HCT116 (cell line): ENCODE data around the gene CDHR5. TPM values are rescaled to one million over a fixed set of nuclear protein-coding genes. Genes with fewer than 3 reads are reported as not detected.

Source experiments
- ATAC-seq: fragments of 200-7000 bp; cut with Tn5 transposase; 2 replicates; pipeline ENCODE4 v1.9.1; 2020; ENCODE audit warnings: mild to moderate bottlenecking, moderate library complexity
- BruUV-seq: library from RNA; stranded (reverse); fragments of 400-500 nt; replicated peaks from 2 replicates; lab custom pipeline; 2021; lab: Mats Ljungman, UMichigan
- CTCF ChIA-PET: fragments of 300-600 bp; sonication (Branson Sonifier 250); formaldehyde crosslinking; loops from one replicate; lab custom pipeline; 2021; ENCODE audit warnings: antibody characterized with exemption; lab: Charles Lee
- POLR2A ChIA-PET: fragments of 300-600, 350-600 bp; sonication (Branson Sonifier 250); formaldehyde crosslinking; loops from one replicate; lab custom pipeline; 2021; ENCODE audit warnings: antibody characterized with exemption; lab: Charles Lee
- RAD21 ChIA-PET, 2 experiments: fragments of 300-600 bp; sonication (Branson Sonifier 250); formaldehyde crosslinking; loops; one replicate each; lab custom pipeline; 2023; ENCODE audit warnings: low total read pairs in 2 of 2; ENCODE audit not compliant: uncharacterized antibody in 2 of 2, unreplicated experiment in 2 of 2, low non-redundant PET in 1 of 2; lab: Charles Lee
- DNase-seq: peaks from one replicate; pipeline ENCODE4 v3.0.0-alpha.2; 2010; ENCODE audit warnings: low read depth, low spot score
- H2AFZ ChIP-seq: fragments of 200-600 bp; shearing (Covaris generic), sonication (generic); 2 replicates; pipeline ENCODE4 v1.6.1; 2017; ENCODE audit warnings: low read depth, mixed run types, mixed read lengths, antibody characterized with exemption, low read length; ENCODE audit not compliant: poor library complexity, severe bottlenecking
- H3K27ac ChIP-seq: 2 replicates; pipeline ENCODE4 v1.5.1; 2012; ENCODE audit warnings: low read depth, low read length
- H3K27me3 ChIP-seq: fragments of 200-600 bp; sonication (generic); 2 replicates; pipeline ENCODE4 v1.6.1; 2016; ENCODE audit warnings: mixed run types, low read length, mixed read lengths; ENCODE audit not compliant: insufficient read depth
- H3K36me3 ChIP-seq, 2 experiments: fragments of 200-500 bp in 1 of 2; fragments of 200-600 bp in 1 of 2; sonication (Bioruptor generic) in 1 of 2; sonication (generic) in 1 of 2; 2 replicates each; pipeline versions ENCODE4 v1.5.1 to v1.6.1; 2014 to 2016; ENCODE audit warnings: low read length in 2 of 2, inconsistent platforms in 1 of 2, mixed read lengths in 1 of 2, mixed run types in 1 of 2; ENCODE audit not compliant: insufficient read depth in 2 of 2, control insufficient read depth in 1 of 2
- H3K4me1 ChIP-seq, 2 experiments: fragments of 200-600 bp in 1 of 2; sonication (generic) in 1 of 2; 2 replicates each; pipeline versions ENCODE4 v1.5.1 to v1.6.1; 2012 to 2017; ENCODE audit warnings: low read length in 2 of 2, inconsistent platforms in 1 of 2, mild to moderate bottlenecking in 1 of 2, mixed read lengths in 1 of 2, mixed run types in 1 of 2, moderate library complexity in 1 of 2; ENCODE audit not compliant: insufficient read depth in 2 of 2, control insufficient read depth in 1 of 2
- H3K4me2 ChIP-seq: fragments of 200-600 bp; sonication (generic); 2 replicates; pipeline ENCODE4 v1.6.1; 2017; ENCODE audit warnings: mixed run types, low read length, mixed read lengths
- H3K4me3 ChIP-seq, 2 experiments: fragments of 200-600 bp in 1 of 2; sonication (generic) in 1 of 2; replicated peaks in 1 of 2; 2 replicates each; pipeline ENCODE4 v1.5.1; 2011 to 2016; ENCODE audit warnings: low read length in 2 of 2, control low read depth in 1 of 2, low read depth in 1 of 2, mild to moderate bottlenecking in 1 of 2, mixed read lengths in 1 of 2, mixed run types in 1 of 2
- H3K79me2 ChIP-seq: fragments of 200-600 bp; sonication (generic); 2 replicates; pipeline ENCODE4 v1.6.1; 2017; ENCODE audit warnings: mild to moderate bottlenecking, mixed run types, low read length, moderate library complexity, mixed read lengths; ENCODE audit not compliant: insufficient read depth
- H3K9ac ChIP-seq: fragments of 200-600 bp; sonication (generic); 2 replicates; pipeline ENCODE4 v1.6.1; 2016; ENCODE audit warnings: low read length, mixed read lengths
- H3K9me2 ChIP-seq: fragments of 200-600 bp; sonication (generic), shearing (Covaris generic); 2 replicates; pipeline ENCODE4 v1.6.1; 2017; ENCODE audit warnings: mixed run types, mild to moderate bottlenecking, moderate library complexity; ENCODE audit not compliant: insufficient read depth
- H3K9me3 ChIP-seq, 2 experiments: fragments of 200-500 bp in 1 of 2; fragments of 200-600 bp in 1 of 2; sonication (Bioruptor generic) in 1 of 2; sonication (generic) in 1 of 2; 2 replicates each; pipeline ENCODE4 v1.6.1; 2014 to 2017; ENCODE audit warnings: low read length in 2 of 2, mixed read lengths in 2 of 2, inconsistent platforms in 1 of 2, low read depth in 1 of 2, mild to moderate bottlenecking in 1 of 2, mixed run types in 1 of 2, moderate library complexity in 1 of 2; ENCODE audit not compliant: control insufficient read depth in 1 of 2, insufficient read depth in 1 of 2
- H4K20me1 ChIP-seq: fragments of 200-600 bp; sonication (generic), shearing (Covaris generic); 2 replicates; pipeline ENCODE4 v1.6.1; 2017; ENCODE audit warnings: mixed run types, mild to moderate bottlenecking, moderate library complexity; ENCODE audit not compliant: insufficient read depth
- CEBPB ChIP-seq: IDR thresholded peaks from 2 replicates; pipeline ENCODE4 v1.6.1; 2012; ENCODE audit warnings: low read depth
- EGR1 ChIP-seq: IDR thresholded peaks from 2 replicates; pipeline ENCODE4 v1.6.1; 2012; ENCODE audit warnings: low read depth
- EZH2 ChIP-seq: fragments of 200-600 bp; sonication (generic); IDR thresholded peaks from 2 replicates; pipeline ENCODE4 v1.6.1; 2017; ENCODE audit warnings: antibody characterized with exemption, mixed run types
- EZH2phosphoT487 ChIP-seq: fragments of 200-600 bp; IDR thresholded peaks from 2 replicates; pipeline ENCODE4 v1.6.1; 2018; ENCODE audit warnings: antibody characterized with exemption, borderline replicate concordance
- FOSL1 ChIP-seq: IDR thresholded peaks from 2 replicates; pipeline ENCODE4 v1.6.1; 2012; ENCODE audit warnings: low read depth
- POLR2A ChIP-seq: IDR thresholded peaks from 2 replicates; pipeline ENCODE4 v1.7.0; 2011; ENCODE audit warnings: borderline replicate concordance; ENCODE audit not compliant: insufficient read depth, insufficient read length; ENCODE audit errors: extremely low read depth
- POLR2AphosphoS5 ChIP-seq: IDR thresholded peaks from 2 replicates; pipeline ENCODE4 v1.6.1; 2011; ENCODE audit warnings: mild to moderate bottlenecking, low read depth, low read length, moderate library complexity
- SRF ChIP-seq: IDR thresholded peaks from 2 replicates; pipeline ENCODE4 v1.6.1; 2012; ENCODE audit warnings: low read depth
- TCF7L2 ChIP-seq: IDR thresholded peaks from 2 replicates; pipeline ENCODE4 v1.7.0; 2011; ENCODE audit warnings: borderline replicate concordance, inconsistent platforms; ENCODE audit not compliant: insufficient read depth, insufficient read length; ENCODE audit errors: extremely low read depth
- YY1 ChIP-seq: IDR thresholded peaks from 2 replicates; pipeline ENCODE4 v1.6.1; 2011; ENCODE audit warnings: low read length, low read depth, moderate library complexity, mild to moderate bottlenecking; ENCODE audit not compliant: insufficient replicate concordance; ENCODE audit errors: extremely low read depth
- ZFX ChIP-seq: fragments of 450-650 bp; IDR thresholded peaks from 2 replicates; pipeline ENCODE4 v1.6.1; 2017
- intact Hi-C: fragments of 100-400 bp; cut with micrococcal nuclease; formaldehyde crosslinking; loops from 2 replicates; pipeline ENCODE4 v1.10.0; 2022
- total RNA-seq: library from RNA; stranded (reverse); gene quantifications from one replicate; pipeline ENCODE4 v1.2.1, GENCODE V29; 2021; ENCODE audit not compliant: unreplicated experiment
- TF ChIP-seq, protein P1 (sequence below): IDR thresholded peaks from 2 replicates; pipeline ENCODE4 v1.6.1; 2012
- TF ChIP-seq, protein P2 (sequence below): IDR thresholded peaks from 2 replicates; pipeline ENCODE4 v1.6.1; 2011; ENCODE audit warnings: mild to moderate bottlenecking, low read length, moderate library complexity; ENCODE audit not compliant: insufficient replicate concordance; ENCODE audit errors: extremely low read depth

Gene CDHR5
- total RNA-seq, 1 experiment from 2014 or later, result not detected

DNA sequence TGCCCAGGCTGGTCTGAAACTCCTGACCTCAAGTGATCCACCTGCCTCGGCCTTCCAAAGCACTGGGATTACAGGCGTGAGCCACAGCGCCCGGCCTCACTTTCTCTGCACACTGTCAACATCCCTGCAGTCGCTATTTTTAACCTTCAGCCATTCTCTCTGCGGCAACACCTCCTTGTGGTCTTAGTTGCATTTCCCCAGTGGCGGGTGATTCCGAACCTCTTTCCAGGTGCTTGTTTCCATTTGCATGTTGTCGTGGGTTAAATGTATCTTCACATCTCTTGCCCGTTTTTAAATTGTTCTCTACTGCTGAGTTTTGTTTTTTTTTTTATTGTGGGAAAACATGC, 4.5 kb upstream of the CDHR5 start (continued):
- TF ChIP-seq, protein P1, sequence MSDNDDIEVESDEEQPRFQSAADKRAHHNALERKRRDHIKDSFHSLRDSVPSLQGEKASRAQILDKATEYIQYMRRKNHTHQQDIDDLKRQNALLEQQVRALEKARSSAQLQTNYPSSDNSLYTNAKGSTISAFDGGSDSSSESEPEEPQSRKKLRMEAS, result no peak
- TF ChIP-seq ZFX, result no peak

DNA sequence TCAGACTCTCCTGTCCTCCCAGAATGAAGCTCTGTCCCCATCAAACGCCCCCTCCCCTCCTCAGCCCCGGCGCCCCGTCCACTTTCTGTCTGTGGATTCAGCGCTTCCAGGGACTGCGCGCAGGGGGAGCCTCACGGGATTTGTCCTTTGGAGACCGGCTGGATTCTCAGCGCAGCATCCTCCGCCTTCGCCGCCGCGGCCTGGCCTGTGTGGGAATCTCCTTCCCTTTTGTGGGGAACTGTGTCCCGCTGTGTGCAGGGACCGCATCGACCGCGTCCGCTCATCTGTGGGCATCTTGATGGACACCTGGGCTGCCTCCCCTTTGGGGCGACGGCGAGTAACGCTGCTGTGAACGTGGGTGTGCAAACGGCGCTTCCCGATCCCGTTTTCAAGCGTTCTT, 3.3 kb upstream of the CDHR5 start:
- intact Hi-C loops, result no loop called here
- Histone ChIP-seq H3K4me2 (peak overlapping the region; percentile 21; the same call in 1 of the 2 replicates), H3K9ac (no peak overlapping the region), H3K79me2 (no peaks in the 10 kb centered on the region), H3K27me3 (no peaks in the 10 kb centered on the region), H4K20me1 (no peaks in the 10 kb centered on the region), H3K27ac (no peak overlapping the region), H3K9me3 (no peaks in the 10 kb centered on the region), H2AFZ (no peak overlapping the region), H3K9me2 (no peaks in the 10 kb centered on the region), H3K36me3 (no peaks in the 10 kb centered on the region), H3K4me3 (no peak overlapping the region), H3K4me1 (peaks cover 0 to 28% of the 10 kb centered on the region in 2 experiments; a peak in 2 of 4 replicates)
- DNase-seq, result no peak
- RAD21 ChIA-PET, result no interaction called here
- no peak for ATAC-seq
- BruUV-seq, result no TSS peak
- CTCF ChIA-PET, result no interaction called here
- TF ChIP-seq POLR2A, result no peak
- no peak for TF ChIP-seq TCF7L2
- TF ChIP-seq ZFX, result no peak
- TF ChIP-seq, protein P2, sequence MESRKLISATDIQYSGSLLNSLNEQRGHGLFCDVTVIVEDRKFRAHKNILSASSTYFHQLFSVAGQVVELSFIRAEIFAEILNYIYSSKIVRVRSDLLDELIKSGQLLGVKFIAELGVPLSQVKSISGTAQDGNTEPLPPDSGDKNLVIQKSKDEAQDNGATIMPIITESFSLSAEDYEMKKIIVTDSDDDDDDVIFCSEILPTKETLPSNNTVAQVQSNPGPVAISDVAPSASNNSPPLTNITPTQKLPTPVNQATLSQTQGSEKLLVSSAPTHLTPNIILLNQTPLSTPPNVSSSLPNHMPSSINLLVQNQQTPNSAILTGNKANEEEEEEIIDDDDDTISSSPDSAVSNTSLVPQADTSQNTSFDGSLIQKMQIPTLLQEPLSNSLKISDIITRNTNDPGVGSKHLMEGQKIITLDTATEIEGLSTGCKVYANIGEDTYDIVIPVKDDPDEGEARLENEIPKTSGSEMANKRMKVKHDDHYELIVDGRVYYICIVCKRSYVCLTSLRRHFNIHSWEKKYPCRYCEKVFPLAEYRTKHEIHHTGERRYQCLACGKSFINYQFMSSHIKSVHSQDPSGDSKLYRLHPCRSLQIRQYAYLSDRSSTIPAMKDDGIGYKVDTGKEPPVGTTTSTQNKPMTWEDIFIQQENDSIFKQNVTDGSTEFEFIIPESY, result no peak
- POLR2A ChIA-PET, result no interaction called here

DNA sequence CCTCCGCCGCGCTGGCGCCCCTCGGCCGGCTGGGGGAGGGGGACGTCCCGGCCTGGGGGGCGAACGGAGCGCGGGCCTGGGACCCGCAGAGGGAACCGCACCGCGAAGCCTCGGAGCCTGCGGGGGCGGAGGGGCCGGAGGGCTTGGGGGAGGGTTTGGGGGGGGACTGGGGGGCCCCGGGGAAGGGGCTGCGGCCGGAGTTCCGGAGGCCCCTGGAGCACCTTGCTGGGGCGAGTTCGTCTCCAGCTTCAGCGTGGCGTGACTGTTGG, 2.5 kb upstream of the CDHR5 start:
- Histone ChIP-seq H2AFZ (no peak overlapping the region), H3K79me2 (no peaks in the 10 kb centered on the region), H3K9me2 (no peaks in the 10 kb centered on the region), H3K9ac (no peak overlapping the region), H3K4me3 (no peak overlapping the region), H3K4me2 (no peak overlapping the region), H3K9me3 (no peaks in the 10 kb centered on the region), H3K27ac (no peak overlapping the region), H3K36me3 (no peaks in the 10 kb centered on the region), H3K4me1 (peaks cover 0 to 28% of the 10 kb centered on the region in 2 experiments; a peak in 2 of 4 replicates), H4K20me1 (no peaks in the 10 kb centered on the region), H3K27me3 (no peaks in the 10 kb centered on the region)
- no peak for ATAC-seq
- CTCF ChIA-PET, result no interaction called here
- intact Hi-C loops, result no loop called here
- RAD21 ChIA-PET, result no interaction called here
- BruUV-seq, result no TSS peak
- no peak for DNase-seq
- POLR2A ChIA-PET, result no interaction called here
- no peak for TF ChIP-seq TCF7L2
- TF ChIP-seq SRF, result no peak
- TF ChIP-seq ZFX, result no peak
- TF ChIP-seq EZH2phosphoT487, result no peak
- TF ChIP-seq FOSL1, result no peak
- TF ChIP-seq YY1, result no peak
- TF ChIP-seq, protein P2, result no peak
- TF ChIP-seq CEBPB, result no peak
- TF ChIP-seq POLR2AphosphoS5, result no peak
- TF ChIP-seq EZH2, result no peak
- no peak for TF ChIP-seq EGR1
